Neural progenitor cell (in vitro differentiated cells): ENCODE measurements around the gene NSRP1. TPM values are rescaled to one million over a fixed set of nuclear protein-coding genes. Genes with fewer than 3 reads are reported as not detected.
"Not testable (repeated sequence)": the region's sequence is repeated elsewhere in the genome, so short reads cannot be mapped to it uniquely, and the experiment has no call there.

Experiments used
- DNase-seq: peaks from one replicate; pipeline ENCODE4 v3.0.0-alpha.2; 2016; ENCODE audit warnings: low spot score
- H2AFZ ChIP-seq: fragments of 200-600 bp; sonication (generic); replicated peaks from 2 replicates; pipeline ENCODE4 v1.6.1; 2016; ENCODE audit warnings: antibody characterized with exemption
- H3F3A ChIP-seq: fragments of 200-600 bp; sonication (generic); 2 replicates; pipeline ENCODE4 v1.6.1; 2016; ENCODE audit warnings: antibody characterized with exemption, low read depth
- H3K27ac ChIP-seq: fragments of 200-600 bp; sonication (generic); 2 replicates; pipeline ENCODE4 v1.5.1; 2016; ENCODE audit warnings: mild to moderate bottlenecking
- H3K27me3 ChIP-seq: fragments of 200-600 bp; sonication (generic); 2 replicates; pipeline ENCODE4 v1.6.1; 2016; ENCODE audit warnings: mild to moderate bottlenecking, moderate library complexity
- H3K36me3 ChIP-seq: fragments of 200-600 bp; sonication (generic); 2 replicates; pipeline ENCODE4 v1.5.1; 2016
- H3K4me1 ChIP-seq: fragments of 200-600 bp; sonication (generic); 2 replicates; pipeline ENCODE4 v1.6.1; 2016; ENCODE audit warnings: mixed run types
- H3K4me2 ChIP-seq: fragments of 200-600 bp; sonication (generic); 2 replicates; pipeline ENCODE4 v1.6.1; 2016
- H3K4me3 ChIP-seq: fragments of 200-600 bp; sonication (generic); 2 replicates; pipeline ENCODE4 v1.5.1; 2016
- H3K79me2 ChIP-seq: fragments of 200-600 bp; sonication (generic); 2 replicates; pipeline ENCODE4 v1.6.1; 2016; ENCODE audit warnings: low read depth
- H3K9ac ChIP-seq: fragments of 200-600 bp; sonication (generic); 2 replicates; pipeline ENCODE4 v1.6.1; 2016
- H3K9me3 ChIP-seq: fragments of 200-600 bp; sonication (generic); 2 replicates; pipeline ENCODE4 v1.5.1; 2016; ENCODE audit warnings: low read depth
- H4K20me1 ChIP-seq: fragments of 200-600 bp; sonication (generic); 2 replicates; pipeline ENCODE4 v1.6.1; 2016; ENCODE audit warnings: low read depth
- H3K27ac Mint-ChIP-seq: 3 replicates; pipeline ENCODE4 v1.8.0; 2021; ENCODE audit warnings: mixed read lengths
- H3K27me3 Mint-ChIP-seq: 2 replicates; pipeline ENCODE4 v1.8.0; 2022; ENCODE audit warnings: low read depth, mild to moderate bottlenecking, inconsistent platforms, moderate library complexity, mixed read lengths; ENCODE audit not compliant: insufficient read depth
- H3K36me3 Mint-ChIP-seq: 3 replicates; pipeline ENCODE4 v1.8.0; 2021; ENCODE audit warnings: mixed read lengths
- H3K4me1 Mint-ChIP-seq: 3 replicates; pipeline ENCODE4 v1.8.0; 2021; ENCODE audit warnings: mixed read lengths
- H3K4me3 Mint-ChIP-seq: 3 replicates; pipeline ENCODE4 v1.8.0; 2021; ENCODE audit warnings: mild to moderate bottlenecking, moderate library complexity, mixed read lengths
- H3K9me3 Mint-ChIP-seq: 3 replicates; pipeline ENCODE4 v1.8.0; 2020; ENCODE audit warnings: mixed read lengths
- CTCF ChIP-seq: fragments of 200-600 bp; sonication (generic); IDR thresholded peaks from 2 replicates; pipeline ENCODE4 v1.5.1; 2017; ENCODE audit warnings: antibody characterized with exemption, mild to moderate bottlenecking
- EZH2 ChIP-seq: fragments of 200-600 bp; sonication (generic); IDR thresholded peaks from 2 replicates; pipeline ENCODE4 v1.6.1; 2017; ENCODE audit warnings: antibody characterized with exemption, mild to moderate bottlenecking, moderate library complexity
- EZH2phosphoT487 ChIP-seq: fragments of 200-600 bp; sonication (generic); IDR thresholded peaks from 2 replicates; pipeline ENCODE4 v1.6.1; 2017; ENCODE audit warnings: antibody characterized with exemption
- total RNA-seq: library from RNA; depleted of rRNA; stranded (reverse); fragments of >200 nt; gene quantifications from 2 replicates; pipeline ENCODE4 v1.2.3, GENCODE V29; 2015; ENCODE audit warnings: low replicate concordance

Gene NSRP1
- total RNA-seq, 1 donor from 2014 or later, result 14.8 TPM

GRCh38 chr17:30196504-30196903 is 79.9 kb downstream of the NSRP1 start:
- Mint-ChIP-seq H3K4me1 (peaks cover 3% of the 10 kb centered on the region), H3K27me3 (peaks cover 2% of the 10 kb centered on the region), H3K27ac (no peak overlapping the region), H3K36me3 (no peaks in the 10 kb centered on the region), H3K4me3 (no peak overlapping the region), H3K9me3 (no peaks in the 10 kb centered on the region)
- Histone ChIP-seq H3K4me1 (no peaks in the 10 kb centered on the region), H4K20me1 (no peaks in the 10 kb centered on the region), H3F3A (no peaks in the 10 kb centered on the region), H3K4me2 (no peak overlapping the region), H3K9ac (no peak overlapping the region), H3K9me3 (no peaks in the 10 kb centered on the region), H2AFZ (no peak overlapping the region), H3K36me3 (no peaks in the 10 kb centered on the region), H3K4me3 (no peak overlapping the region), H3K27me3 (no peaks in the 10 kb centered on the region), H3K27ac (no peak overlapping the region), H3K79me2 (no peaks in the 10 kb centered on the region)
- TF ChIP-seq EZH2, result no peak
- no peak for TF ChIP-seq CTCF
- no peak for TF ChIP-seq EZH2phosphoT487
- DNase-seq, result no peak

- Histone ChIP-seq H3K4me1 (no peaks in the 10 kb centered on the region), H3K4me2 (no peak overlapping the region), H3F3A (no peaks in the 10 kb centered on the region), H3K79me2 (no peaks in the 10 kb centered on the region), H3K4me3 (no peak overlapping the region), H4K20me1 (no peaks in the 10 kb centered on the region), H3K36me3 (no peaks in the 10 kb centered on the region), H3K27me3 (no peaks in the 10 kb centered on the region), H3K27ac (no peak overlapping the region), H3K9ac (no peak overlapping the region), H3K9me3 (no peaks in the 10 kb centered on the region), H2AFZ (no peak overlapping the region)
- no peaks in the 10 kb centered on the region for H3K9me3 Mint-ChIP-seq
- TF ChIP-seq CTCF (no peak), EZH2 (no peak), EZH2phosphoT487 (no peak)
- H3K36me3 Mint-ChIP-seq, result no peaks in the 10 kb centered on the region
- no peak for DNase-seq
- no peak overlapping the region for H3K4me3 Mint-ChIP-seq
- H3K4me1 Mint-ChIP-seq, result no peaks in the 10 kb centered on the region
- peaks cover 2% of the 10 kb centered on the region for H3K27me3 Mint-ChIP-seq
- H3K27ac Mint-ChIP-seq, result no peak overlapping the region
Measured at GRCh38 chr17:30197416-30197815, 80.8 kb downstream of the NSRP1 start.

- Histone ChIP-seq H3K9ac (no peak overlapping the region), H3K4me2 (no peak overlapping the region), H4K20me1 (no peaks in the 10 kb centered on the region), H3K79me2 (no peaks in the 10 kb centered on the region), H3K27ac (no peak overlapping the region), H3K4me3 (no peak overlapping the region), H3K27me3 (no peaks in the 10 kb centered on the region), H3K36me3 (no peaks in the 10 kb centered on the region), H3F3A (no peaks in the 10 kb centered on the region), H2AFZ (no peak overlapping the region), H3K9me3 (no peaks in the 10 kb centered on the region), H3K4me1 (no peaks in the 10 kb centered on the region)
- H3K9me3 Mint-ChIP-seq, result no peaks in the 10 kb centered on the region
- no peak overlapping the region for H3K4me3 Mint-ChIP-seq
- H3K4me1 Mint-ChIP-seq, result no peaks in the 10 kb centered on the region
- no peak overlapping the region for H3K27ac Mint-ChIP-seq
- no peak for DNase-seq
- no peak for TF ChIP-seq EZH2phosphoT487
- peaks cover 2% of the 10 kb centered on the region for H3K27me3 Mint-ChIP-seq
- no peaks in the 10 kb centered on the region for H3K36me3 Mint-ChIP-seq
Measured at GRCh38 chr17:30199600-30199999, 83.0 kb downstream of the NSRP1 start.

GRCh38 chr17:30200106-30200505 is 83.5 kb downstream of the NSRP1 start:
- no peaks in the 10 kb centered on the region for H3K36me3 ChIP-seq
- TF ChIP-seq EZH2 (no peak), EZH2phosphoT487 (no peak), CTCF (no peak)
- no peak overlapping the region for H3K9ac ChIP-seq
- Mint-ChIP-seq H3K36me3 (no peaks in the 10 kb centered on the region), H3K4me3 (no peak overlapping the region), H3K27ac (no peak overlapping the region), H3K9me3 (no peaks in the 10 kb centered on the region), H3K4me1 (no peaks in the 10 kb centered on the region), H3K27me3 (peaks cover 2% of the 10 kb centered on the region)
- H3K27ac ChIP-seq, result no peak overlapping the region
- no peaks in the 10 kb centered on the region for H4K20me1 ChIP-seq
- H3F3A ChIP-seq, result no peaks in the 10 kb centered on the region
- H2AFZ ChIP-seq, result no peak overlapping the region
- no peaks in the 10 kb centered on the region for H3K4me1 ChIP-seq
- H3K9me3 ChIP-seq, result no peaks in the 10 kb centered on the region
- no peak overlapping the region for H3K4me2 ChIP-seq
- H3K79me2 ChIP-seq, result no peaks in the 10 kb centered on the region
- H3K4me3 ChIP-seq, result no peak overlapping the region
- no peaks in the 10 kb centered on the region for H3K27me3 ChIP-seq
- no peak for DNase-seq

GRCh38 chr17:30200656-30201055 is 84.0 kb downstream of the NSRP1 start:
- H3K27me3 Mint-ChIP-seq, H3K27me3 ChIP-seq, H3K4me3 ChIP-seq, H3K4me3 Mint-ChIP-seq, H3K79me2 ChIP-seq, H3K4me1 ChIP-seq, DNase-seq, H3K4me1 Mint-ChIP-seq, H3K9me3 ChIP-seq, H3K27ac ChIP-seq, H3F3A ChIP-seq, H3K9me3 Mint-ChIP-seq, H3K4me2 ChIP-seq, H3K36me3 Mint-ChIP-seq, H3K9ac ChIP-seq, H4K20me1 ChIP-seq, H3K36me3 ChIP-seq, H3K27ac Mint-ChIP-seq, H2AFZ ChIP-seq: not testable (repeated sequence)
